DOHH2 (cell line): Measurements from ENCODE around the gene THBS2.

Experiments
- H3F3A ChIP-seq: fragments of 200-600 bp; sonication (generic), shearing (Covaris generic); 2 replicates; pipeline ENCODE4 v1.6.0; 2016; ENCODE audit warnings: antibody characterized with exemption, mild to moderate bottlenecking; ENCODE audit not compliant: control insufficient read depth, insufficient read depth
- H3K27ac ChIP-seq: fragments of 200-600 bp; sonication (generic); 2 replicates; pipeline ENCODE4 v1.5.1; 2014; ENCODE audit warnings: low read depth, mild to moderate bottlenecking, low read length, moderate library complexity
- H3K27me3 ChIP-seq: fragments of 200-600 bp; sonication (generic); 2 replicates; pipeline ENCODE4 v1.6.1; 2014; ENCODE audit warnings: mild to moderate bottlenecking, low read length, mixed read lengths; ENCODE audit not compliant: control insufficient read depth
- H3K36me3 ChIP-seq: fragments of 200-600 bp; sonication (generic); 2 replicates; pipeline ENCODE4 v1.6.1; 2014; ENCODE audit warnings: mild to moderate bottlenecking, low read length, moderate library complexity, mixed read lengths; ENCODE audit not compliant: control insufficient read depth
- H3K4me1 ChIP-seq: fragments of 200-600 bp; sonication (generic); 2 replicates; pipeline ENCODE4 v1.6.1; 2014; ENCODE audit warnings: mild to moderate bottlenecking, low read length, mixed read lengths; ENCODE audit not compliant: control insufficient read depth
- H3K4me2 ChIP-seq: fragments of 200-600 bp; sonication (generic); 2 replicates; pipeline ENCODE4 v1.6.0; 2014; ENCODE audit warnings: mild to moderate bottlenecking, low read length, moderate library complexity
- H3K4me3 ChIP-seq: fragments of 200-600 bp; sonication (generic); 2 replicates; pipeline ENCODE4 v1.5.1; 2014; ENCODE audit warnings: mild to moderate bottlenecking, low read length, mixed read lengths
- H3K79me2 ChIP-seq: fragments of 200-600 bp; sonication (generic); 2 replicates; pipeline ENCODE4 v1.6.1; 2014; ENCODE audit warnings: mild to moderate bottlenecking, low read length, mixed read lengths; ENCODE audit not compliant: control insufficient read depth
- H3K9me2 ChIP-seq: fragments of 200-600 bp; sonication (generic); replicated peaks from 2 replicates; pipeline ENCODE4 v1.6.1; 2014; ENCODE audit warnings: mild to moderate bottlenecking, low read length, mixed read lengths; ENCODE audit not compliant: control insufficient read depth
- H3K9me3 ChIP-seq: fragments of 200-600 bp; sonication (generic); 2 replicates; pipeline ENCODE4 v1.6.1; 2014; ENCODE audit warnings: antibody characterized with exemption, low read length, mixed read lengths; ENCODE audit not compliant: control insufficient read depth, insufficient read depth
- H4K20me1 ChIP-seq: fragments of 200-600 bp; sonication (generic); 2 replicates; pipeline ENCODE4 v1.6.0; 2014; ENCODE audit warnings: low read depth, mild to moderate bottlenecking, antibody characterized with exemption, low read length, moderate library complexity; ENCODE audit not compliant: control insufficient read depth, insufficient read depth
- EZH2phosphoT487 ChIP-seq: fragments of 200-600 bp; sonication (generic); IDR thresholded peaks from 2 replicates; pipeline ENCODE4 v1.6.1; 2017; ENCODE audit warnings: borderline replicate concordance, mild to moderate bottlenecking, antibody characterized with exemption, low read length, moderate library complexity, mixed read lengths
- TF ChIP-seq, protein P1 (sequence below): fragments of 200-600 bp; sonication (generic); IDR thresholded peaks from one replicate; pipeline ENCODE4 v1.5.1; 2014; ENCODE audit warnings: antibody characterized with exemption, mild to moderate bottlenecking, low read depth, low read length; ENCODE audit not compliant: poor library complexity, severe bottlenecking

Gene THBS2

DNA sequence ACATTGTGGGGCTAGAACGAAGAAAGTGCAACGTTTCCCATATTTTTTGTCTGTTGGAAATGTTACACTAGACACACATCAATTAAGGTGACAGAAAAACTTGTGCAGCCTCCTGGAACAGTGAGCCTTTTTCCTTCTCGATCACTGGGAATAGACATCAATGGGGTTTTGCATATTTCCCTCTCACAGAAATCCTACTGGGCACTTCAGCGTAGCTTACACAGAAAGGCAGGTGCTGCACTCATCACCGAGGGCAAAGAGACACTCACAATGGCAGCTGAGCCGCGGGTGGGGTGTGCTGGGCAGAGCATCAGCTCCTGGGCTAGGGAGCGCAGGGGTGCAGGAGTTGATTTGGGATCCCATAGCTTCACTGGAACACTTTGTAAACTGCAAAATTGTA is 64.5 kb downstream of the THBS2 start:
- TF ChIP-seq, protein P1, sequence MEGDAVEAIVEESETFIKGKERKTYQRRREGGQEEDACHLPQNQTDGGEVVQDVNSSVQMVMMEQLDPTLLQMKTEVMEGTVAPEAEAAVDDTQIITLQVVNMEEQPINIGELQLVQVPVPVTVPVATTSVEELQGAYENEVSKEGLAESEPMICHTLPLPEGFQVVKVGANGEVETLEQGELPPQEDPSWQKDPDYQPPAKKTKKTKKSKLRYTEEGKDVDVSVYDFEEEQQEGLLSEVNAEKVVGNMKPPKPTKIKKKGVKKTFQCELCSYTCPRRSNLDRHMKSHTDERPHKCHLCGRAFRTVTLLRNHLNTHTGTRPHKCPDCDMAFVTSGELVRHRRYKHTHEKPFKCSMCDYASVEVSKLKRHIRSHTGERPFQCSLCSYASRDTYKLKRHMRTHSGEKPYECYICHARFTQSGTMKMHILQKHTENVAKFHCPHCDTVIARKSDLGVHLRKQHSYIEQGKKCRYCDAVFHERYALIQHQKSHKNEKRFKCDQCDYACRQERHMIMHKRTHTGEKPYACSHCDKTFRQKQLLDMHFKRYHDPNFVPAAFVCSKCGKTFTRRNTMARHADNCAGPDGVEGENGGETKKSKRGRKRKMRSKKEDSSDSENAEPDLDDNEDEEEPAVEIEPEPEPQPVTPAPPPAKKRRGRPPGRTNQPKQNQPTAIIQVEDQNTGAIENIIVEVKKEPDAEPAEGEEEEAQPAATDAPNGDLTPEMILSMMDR: no peak
- TF ChIP-seq EZH2phosphoT487: no peak

DNA sequence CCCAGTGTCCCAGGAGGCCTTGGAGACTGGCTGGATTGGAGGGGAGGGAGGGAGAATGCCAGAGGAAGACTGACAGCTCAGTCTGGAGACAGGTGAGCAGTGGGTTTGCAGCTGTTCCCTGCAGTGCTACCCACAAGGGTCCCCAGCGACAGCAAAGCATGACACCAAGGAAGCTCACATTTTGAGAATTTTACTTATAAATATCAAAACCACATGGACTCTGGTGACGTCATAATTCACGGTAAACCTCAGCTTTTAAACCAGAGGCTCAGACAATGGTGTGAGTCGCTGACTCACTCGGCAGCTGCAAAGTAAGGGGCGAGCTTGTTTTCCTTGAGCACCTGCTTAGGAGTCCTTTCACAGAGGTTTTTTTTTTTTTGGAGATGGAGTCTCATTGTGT is 65.2 kb downstream of the THBS2 start:
- no peaks in the 10 kb centered on the region for H3K79me2 ChIP-seq
- TF ChIP-seq, protein P1: no peak
- TF ChIP-seq EZH2phosphoT487: no peak
- H3K27ac ChIP-seq: no peak overlapping the region
- H3K4me1 ChIP-seq: no peaks in the 10 kb centered on the region
- H4K20me1 ChIP-seq: no peaks in the 10 kb centered on the region
- H3K9me2 ChIP-seq: no peaks in the 10 kb centered on the region
- no peaks in the 10 kb centered on the region for H3K27me3 ChIP-seq
- H3K36me3 ChIP-seq: no peaks in the 10 kb centered on the region
- no peaks in the 10 kb centered on the region for H3F3A ChIP-seq
- no peak overlapping the region for H3K4me2 ChIP-seq
- H3K9me3 ChIP-seq: no peaks in the 10 kb centered on the region; the same call in 1 of the 2 replicates
- no peak overlapping the region for H3K4me3 ChIP-seq

More for the DNA sequence above, 64.5 kb downstream of the THBS2 start:
- H4K20me1 ChIP-seq: no peaks in the 10 kb centered on the region
- H3K9me3 ChIP-seq: no peaks in the 10 kb centered on the region; the same call in 1 of the 2 replicates
- H3K79me2 ChIP-seq: no peaks in the 10 kb centered on the region
- H3K9me2 ChIP-seq: no peaks in the 10 kb centered on the region
- no peaks in the 10 kb centered on the region for H3F3A ChIP-seq
- no peak overlapping the region for H3K27ac ChIP-seq
- no peak overlapping the region for H3K4me3 ChIP-seq
- no peaks in the 10 kb centered on the region for H3K4me1 ChIP-seq
- H3K4me2 ChIP-seq: no peak overlapping the region
- H3K27me3 ChIP-seq: no peaks in the 10 kb centered on the region
- H3K36me3 ChIP-seq: no peaks in the 10 kb centered on the region

DNA sequence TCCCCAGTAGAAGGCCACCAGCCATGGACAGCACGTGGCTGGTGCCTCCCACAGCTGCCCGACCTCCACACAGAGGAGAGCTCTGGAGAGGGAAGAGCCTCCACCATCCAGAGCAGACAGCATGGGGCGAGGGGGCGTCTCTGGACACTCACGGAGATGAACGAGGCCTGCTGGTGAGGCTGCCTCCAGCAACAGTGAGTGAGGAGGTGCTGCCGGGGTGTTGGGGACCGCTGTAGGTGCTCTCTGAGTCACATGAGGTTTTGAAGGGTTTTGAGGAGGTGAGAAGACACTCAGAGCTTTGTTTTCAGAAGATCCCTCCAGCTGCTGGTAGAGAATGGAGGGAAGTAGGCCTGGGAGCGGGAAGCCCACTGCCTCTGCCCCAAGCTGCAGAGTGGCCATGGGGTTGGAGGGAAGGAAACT is 65.6 kb downstream of the THBS2 start:
- H3K79me2 ChIP-seq: no peaks in the 10 kb centered on the region
- no peaks in the 10 kb centered on the region for H3F3A ChIP-seq
- no peak overlapping the region for H3K4me2 ChIP-seq
- no peaks in the 10 kb centered on the region for H3K4me1 ChIP-seq
- TF ChIP-seq, protein P1: no peak
- no peak for TF ChIP-seq EZH2phosphoT487
- H3K36me3 ChIP-seq: no peaks in the 10 kb centered on the region
- no peaks in the 10 kb centered on the region; the same call in 1 of the 2 replicates for H3K9me3 ChIP-seq
- H3K27me3 ChIP-seq: no peaks in the 10 kb centered on the region
- H3K4me3 ChIP-seq: no peak overlapping the region
- no peaks in the 10 kb centered on the region for H4K20me1 ChIP-seq
- H3K9me2 ChIP-seq: no peaks in the 10 kb centered on the region
- H3K27ac ChIP-seq: no peak overlapping the region
